Stomach (tissue), 9 donors: ENCODE data around the gene PDLIM5. TPM values are rescaled to one million over a fixed set of nuclear protein-coding genes. Genes with fewer than 3 reads are reported as not detected.

Experiments used
- DNase-seq, 2 donors: peaks; one replicate each; pipeline versions ENCODE4 v3.0.0 to v3.0.0-alpha.2; 2013 to 2019
- H3K27ac ChIP-seq, 5 donors: fragments of 200-600 bp in 4 of 5; sonication (generic) in 4 of 5; one replicate each; pipeline ENCODE4 v1.5.1; 2013 to 2019; ENCODE audit warnings: mild to moderate bottlenecking in 1 of 5, moderate library complexity in 1 of 5
- H3K27me3 ChIP-seq, 3 donors: fragments of 200-600 bp; sonication (generic); one replicate each; pipeline ENCODE4 v1.5.1; 2017 to 2019; ENCODE audit warnings: mixed run types in 1 of 3
- H3K36me3 ChIP-seq, 4 donors: fragments of 200-600 bp; sonication (generic); 1 replicate in 3 of 4; 2 replicates in 1 of 4; pipeline ENCODE4 v1.5.1; 2016 to 2019
- H3K4me1 ChIP-seq, 4 donors: fragments of 200-600 bp; sonication (generic); one replicate each; pipeline ENCODE4 v1.5.1; 2016 to 2019
- H3K4me3 ChIP-seq, 4 donors: fragments of 200-600 bp; sonication (generic) in 3 of 4; one replicate each; pipeline ENCODE4 v1.5.1; 2016 to 2019; ENCODE audit warnings: mild to moderate bottlenecking in 1 of 4
- H3K9me3 ChIP-seq, 4 donors: fragments of 200-600 bp; sonication (generic); one replicate each; pipeline ENCODE4 v1.5.1; 2016 to 2019
- CTCF ChIP-seq, 7 experiments: fragments of 450-650 bp in 4 of 7; fragments of 200-600 bp in 3 of 7; sonication (generic) in 3 of 7; IDR thresholded peaks; one replicate each; pipeline ENCODE4 v1.5.1; 2016 to 2019; ENCODE audit warnings: antibody characterized with exemption in 7 of 7, control low read depth in 2 of 7, mild to moderate bottlenecking in 1 of 7
- EP300 ChIP-seq: sonication (generic); formaldehyde crosslinking; IDR thresholded peaks from one replicate; pipeline ENCODE4 v1.6.1; 2017; ENCODE audit warnings: antibody characterized with exemption
- POLR2A ChIP-seq, 4 donors: fragments of 450-650 bp; IDR thresholded peaks; one replicate each; pipeline ENCODE4 v1.6.1; 2016; ENCODE audit warnings: antibody characterized with exemption in 4 of 4, control low read depth in 2 of 4, mild to moderate bottlenecking in 1 of 4, moderate library complexity in 1 of 4
- POLR2AphosphoS5 ChIP-seq, 3 donors: sonication (generic); formaldehyde crosslinking; IDR thresholded peaks; one replicate each; pipeline ENCODE4 v1.6.1; 2016; ENCODE audit warnings: antibody characterized with exemption in 3 of 3
- WGBS, 5 donors: extraction: QIAGEN DNeasy Blood & Tissue Kit in 3 of 5; methylation state at CpG; one replicate each; pipeline versions ENCODE4 v1.1.5 to v1.1.7; 2013 to 2018; 5-methylcytosine and 5-hydroxymethylcytosine counted together
- intact Hi-C: fragments of 100-400 bp; cut with DNase I; formaldehyde crosslinking; loops from one replicate; pipeline ENCODE4 v1.15.1; 2023; ENCODE audit warnings: low total_unique reads
- polyA plus RNA-seq, 3 donors: library from polyadenylated mRNA; stranded (reverse); fragments of 200-250 nt; gene quantifications; one replicate each; pipeline ENCODE4 v1.2.3, GENCODE V29; 2013
- total RNA-seq, 5 donors: library from RNA; depleted of rRNA; stranded (reverse); fragments of >200 nt; gene quantifications; one replicate each; pipeline versions ENCODE4 v1.1.0 to v1.2.3, GENCODE V29; 2014 to 2016
- donor health status: healthy with polysubstance abuse.
- donor health status: Bipolar disorder and iron deficiency.
- donor health status: healthy.

PDLIM5 gene
- total and polyA plus RNA-seq, 8 donors, result 23.7 to 311 (median 40.3) TPM

GRCh38 chr4:94490437-94490836, 38.7 kb downstream of the PDLIM5 start:
- TF ChIP-seq CTCF (IDR thresholded peaks at IDR 0.05) (no peak), POLR2AphosphoS5 (IDR thresholded peaks at IDR 0.05) (no peak), POLR2A (IDR thresholded peaks at IDR 0.05) (no peak), EP300 (no peak)
- intact Hi-C loops, result no loop called here

GRCh38 chr4:94491322-94491721, 39.6 kb downstream of the PDLIM5 start:
- Histone ChIP-seq H3K27me3 (no peaks in the 10 kb centered on the region), H3K36me3 (no peaks in the 10 kb centered on the region), H3K27ac (no peak overlapping the region), H3K4me3 (no peak overlapping the region), H3K9me3 (no peaks in the 10 kb centered on the region), H3K4me1 (peaks cover 0 to 30% (median 19%) of the 10 kb centered on the region in 4 donors)
- 65 to 84% (median 72%) methylated on average over 2 of the region's 2 CpGs for WGBS, 5 donors
- TF ChIP-seq POLR2AphosphoS5 (IDR thresholded peaks at IDR 0.05) (no peak), EP300 (no peak), CTCF (IDR thresholded peaks at IDR 0.05) (no peak), POLR2A (IDR thresholded peaks at IDR 0.05) (no peak)
- intact Hi-C loops, result no loop called here
- DNase-seq, result no peak

More at GRCh38 chr4:94490437-94490836, 38.7 kb downstream of the PDLIM5 start:
- Histone ChIP-seq H3K36me3 (no peaks in the 10 kb centered on the region), H3K27ac (no peak overlapping the region), H3K4me1 (peaks cover 0 to 39% (median 22%) of the 10 kb centered on the region in 4 donors), H3K27me3 (no peaks in the 10 kb centered on the region), H3K9me3 (no peaks in the 10 kb centered on the region), H3K4me3 (no peak overlapping the region)
- WGBS, 5 donors, result 92 to 98% (median 97%) methylated on average over 1 of the region's 1 CpG
- no peak for DNase-seq

GRCh38 chr4:94495408-94495807, 43.7 kb downstream of the PDLIM5 start:
- no peaks in the 10 kb centered on the region for H3K9me3 ChIP-seq
- DNase-seq, result no peak
- no peaks in the 10 kb centered on the region for H3K27me3 ChIP-seq
- no peak overlapping the region for H3K27ac ChIP-seq
- no peaks in the 10 kb centered on the region for H3K36me3 ChIP-seq
- TF ChIP-seq EP300 (no peak), POLR2A (IDR thresholded peaks at IDR 0.05) (no peak), POLR2AphosphoS5 (IDR thresholded peaks at IDR 0.05) (no peak), CTCF (IDR thresholded peaks at IDR 0.05) (no peak)
- WGBS, 5 donors, result 93 to 98% (median 96%) methylated on average over 2 of the region's 2 CpGs
- intact Hi-C loops, result no loop called here
- peaks cover 0 to 21% (median 6%) of the 10 kb centered on the region in 4 donors for H3K4me1 ChIP-seq
- no peak overlapping the region for H3K4me3 ChIP-seq

GRCh38 chr4:94497690-94498089, 45.9 kb downstream of the PDLIM5 start:
- Histone ChIP-seq H3K27ac (no peak overlapping the region), H3K9me3 (no peaks in the 10 kb centered on the region), H3K36me3 (no peaks in the 10 kb centered on the region), H3K4me1 (peaks cover 0 to 7% (median 3%) of the 10 kb centered on the region in 4 donors), H3K4me3 (no peak overlapping the region), H3K27me3 (no peaks in the 10 kb centered on the region)
- no peak for DNase-seq
- TF ChIP-seq POLR2A (IDR thresholded peaks at IDR 0.05), result no peak
- TF ChIP-seq CTCF (IDR thresholded peaks at IDR 0.05), result no peak
- TF ChIP-seq POLR2AphosphoS5 (IDR thresholded peaks at IDR 0.05), result no peak
- no peak for TF ChIP-seq EP300
- intact Hi-C loops, result no loop called here
- WGBS, 5 donors, result 81 to 93% (median 88%) methylated on average over 2 of the region's 2 CpGs
